GM12873 (cell line): Measurements from ENCODE around the gene DPYD.

Experiments
- TF ChIP-seq, protein P1 (sequence below): IDR thresholded peaks from 2 replicates; pipeline ENCODE4 v1.5.1; 2012; ENCODE audit warnings: low read depth, mild to moderate bottlenecking, moderate library complexity, low read length, control low read depth; ENCODE audit not compliant: insufficient read depth; ENCODE audit errors: missing control alignments

The DPYD gene

DNA sequence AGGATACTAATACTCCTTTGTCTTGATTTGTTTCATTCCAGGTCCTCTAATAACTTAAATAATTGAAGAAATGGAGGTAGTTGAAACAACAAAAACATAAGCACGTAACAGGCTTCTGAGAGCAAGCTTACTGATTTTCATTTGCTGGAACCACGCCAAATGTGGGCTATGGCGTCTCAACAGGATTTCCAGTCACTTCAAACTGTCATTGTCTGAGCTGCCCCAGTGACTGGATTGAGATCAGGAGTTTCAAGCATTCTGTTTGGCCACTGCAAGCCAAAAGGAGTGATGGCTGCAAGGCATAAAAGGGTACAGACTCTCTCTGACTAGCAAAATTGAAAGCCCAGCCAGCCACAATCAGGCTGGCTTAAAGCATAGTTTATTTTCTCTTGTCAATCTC is 289.9 kb downstream of the DPYD start:
- TF ChIP-seq, protein P1, sequence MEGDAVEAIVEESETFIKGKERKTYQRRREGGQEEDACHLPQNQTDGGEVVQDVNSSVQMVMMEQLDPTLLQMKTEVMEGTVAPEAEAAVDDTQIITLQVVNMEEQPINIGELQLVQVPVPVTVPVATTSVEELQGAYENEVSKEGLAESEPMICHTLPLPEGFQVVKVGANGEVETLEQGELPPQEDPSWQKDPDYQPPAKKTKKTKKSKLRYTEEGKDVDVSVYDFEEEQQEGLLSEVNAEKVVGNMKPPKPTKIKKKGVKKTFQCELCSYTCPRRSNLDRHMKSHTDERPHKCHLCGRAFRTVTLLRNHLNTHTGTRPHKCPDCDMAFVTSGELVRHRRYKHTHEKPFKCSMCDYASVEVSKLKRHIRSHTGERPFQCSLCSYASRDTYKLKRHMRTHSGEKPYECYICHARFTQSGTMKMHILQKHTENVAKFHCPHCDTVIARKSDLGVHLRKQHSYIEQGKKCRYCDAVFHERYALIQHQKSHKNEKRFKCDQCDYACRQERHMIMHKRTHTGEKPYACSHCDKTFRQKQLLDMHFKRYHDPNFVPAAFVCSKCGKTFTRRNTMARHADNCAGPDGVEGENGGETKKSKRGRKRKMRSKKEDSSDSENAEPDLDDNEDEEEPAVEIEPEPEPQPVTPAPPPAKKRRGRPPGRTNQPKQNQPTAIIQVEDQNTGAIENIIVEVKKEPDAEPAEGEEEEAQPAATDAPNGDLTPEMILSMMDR: no peak

DNA sequence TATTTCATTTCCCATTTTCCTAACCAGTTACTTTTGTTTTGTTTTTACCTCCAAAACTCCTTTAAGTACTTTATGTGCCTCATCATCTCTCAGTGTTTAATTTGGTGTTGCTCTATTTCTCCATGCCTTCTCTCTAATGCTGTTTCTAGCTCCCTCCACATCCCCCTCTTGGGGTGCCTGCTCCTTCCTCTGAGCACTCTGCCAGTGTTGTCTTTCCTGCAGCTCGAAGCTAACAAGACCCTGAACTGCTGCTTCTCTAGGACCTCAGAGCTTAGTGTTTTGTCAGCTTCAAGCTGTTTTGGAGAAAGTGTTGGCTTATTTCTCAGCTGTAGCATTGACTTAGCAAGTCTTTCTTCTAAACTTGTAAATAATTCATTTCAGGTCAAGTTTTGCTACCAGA is 290.6 kb downstream of the DPYD start:
- TF ChIP-seq, protein P1: no peak

DNA sequence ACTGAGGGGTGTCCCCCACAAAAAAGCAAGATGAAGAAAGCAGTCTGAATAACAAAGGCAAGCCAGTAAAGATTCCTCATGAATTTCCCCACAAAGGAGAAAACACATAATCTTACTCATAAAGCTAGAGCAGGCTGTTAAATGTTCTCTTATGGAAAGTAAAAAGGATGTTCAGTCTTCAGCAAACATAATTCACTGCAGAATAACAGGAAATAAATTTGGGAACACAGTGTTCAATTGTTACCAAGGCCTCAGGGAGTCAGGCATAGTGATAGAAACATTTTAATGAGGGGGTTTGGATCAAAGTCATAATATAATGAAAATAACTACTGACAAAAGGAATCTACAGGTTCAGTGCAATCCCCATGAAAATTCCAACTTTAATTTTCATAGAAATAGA is 297.6 kb downstream of the DPYD start:
- TF ChIP-seq, protein P1: no peak

DNA sequence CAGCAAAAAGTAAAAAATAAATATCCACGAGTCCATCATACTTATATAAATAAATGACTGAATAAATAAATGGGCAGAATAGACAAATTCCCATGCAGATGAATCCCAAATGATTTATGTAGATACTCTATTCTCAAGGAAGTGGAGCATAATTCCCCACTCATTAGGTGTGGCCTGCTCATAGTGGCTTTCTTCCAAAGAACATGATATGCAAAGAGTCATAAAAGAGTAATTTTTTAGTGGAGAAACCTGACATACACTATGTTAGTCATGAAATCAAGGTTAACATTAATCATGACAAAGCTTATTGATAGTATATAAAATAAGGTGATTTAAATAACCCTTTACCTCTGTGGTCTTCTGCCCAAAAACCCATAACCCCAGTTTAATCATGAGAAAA is 298.9 kb downstream of the DPYD start:
- TF ChIP-seq, protein P1: no peak

DNA sequence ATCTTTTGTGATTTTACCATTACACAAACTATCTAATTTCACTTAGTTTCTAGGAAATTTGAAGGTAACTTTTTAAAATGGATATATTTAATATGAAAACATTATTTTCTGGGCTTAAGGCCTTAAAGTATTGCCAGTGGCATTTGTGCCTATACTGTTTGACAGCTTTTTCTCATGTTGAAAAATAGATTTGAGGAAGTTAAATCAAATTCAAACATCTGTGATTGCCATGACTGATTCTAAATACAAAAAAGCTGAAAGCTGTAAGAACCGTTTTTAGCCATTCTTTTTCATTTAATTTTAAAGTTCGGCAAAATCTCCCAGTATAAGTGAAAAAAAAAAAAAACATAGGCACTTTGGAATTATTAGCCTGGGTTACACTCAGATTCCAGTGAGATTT is 301.1 kb downstream of the DPYD start:
- TF ChIP-seq, protein P1: no peak

DNA sequence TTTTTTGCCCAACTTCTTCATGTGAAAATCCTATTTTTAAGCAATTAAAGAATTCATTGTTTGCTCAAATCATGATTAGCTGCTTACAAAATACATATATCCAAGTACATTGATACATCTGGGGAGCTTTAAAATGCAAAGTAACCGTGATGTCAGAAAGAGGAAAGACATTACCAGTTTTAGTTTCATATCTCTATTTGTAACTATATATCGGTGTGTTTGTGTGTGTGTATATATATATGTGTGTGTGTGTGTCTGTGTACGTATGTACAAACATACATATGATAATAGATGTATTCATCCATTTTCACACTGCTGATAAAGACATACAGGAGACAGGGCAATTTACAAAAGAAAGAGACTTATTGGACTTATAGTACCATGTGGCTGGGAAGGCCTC is 310.1 kb downstream of the DPYD start:
- TF ChIP-seq, protein P1: no peak

DNA sequence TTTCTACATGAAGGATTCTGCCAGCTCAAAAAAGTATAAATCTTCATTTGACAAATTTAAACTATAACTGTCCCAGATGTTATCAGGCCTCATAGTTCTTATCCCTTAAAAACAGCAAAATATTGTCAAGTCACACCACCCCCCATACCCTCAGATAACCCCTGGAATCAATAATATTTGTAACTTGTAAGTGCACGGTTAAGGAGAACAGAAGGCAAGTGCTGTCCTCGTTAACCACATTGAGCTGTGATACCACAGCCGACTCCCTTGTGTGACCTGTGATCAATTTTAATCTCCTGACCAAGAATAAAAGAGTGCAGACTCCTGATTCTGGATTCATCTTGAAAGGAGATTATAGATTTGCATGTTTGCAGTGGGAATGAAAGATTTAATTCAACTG is 310.7 kb downstream of the DPYD start:
- TF ChIP-seq, protein P1: no peak
